Mesenchymal stem cell (in vitro differentiated cells and primary cell): ENCODE measurements around the gene TMEM240.
"Not testable (repeated sequence)": the region's sequence is repeated elsewhere in the genome, so short reads cannot be mapped to it uniquely, and the experiment has no call there.

Experiments
- DNase-seq: peaks from one replicate; pipeline ENCODE4 v3.0.0-alpha.2; 2013
- H2AFZ ChIP-seq: one replicate; pipeline ENCODE4 v1.6.1; 2013; ENCODE audit warnings: low read depth, mild to moderate bottlenecking, control low read depth, inconsistent platforms, low read length, moderate library complexity
- H2AK5ac ChIP-seq: 2 replicates; pipeline ENCODE4 v1.6.1; 2013; ENCODE audit warnings: low read length, moderate library complexity, mild to moderate bottlenecking, inconsistent platforms; ENCODE audit not compliant: severe bottlenecking
- H2BK120ac ChIP-seq: one replicate; pipeline ENCODE4 v1.6.1; 2013; ENCODE audit warnings: low read depth, mild to moderate bottlenecking, inconsistent platforms, low read length, moderate library complexity
- H2BK12ac ChIP-seq, 2 experiments: one replicate each; pipeline ENCODE4 v1.6.1; 2013; ENCODE audit warnings: inconsistent platforms in 2 of 2, low read length in 2 of 2, mild to moderate bottlenecking in 2 of 2, moderate library complexity in 2 of 2, control low read depth in 1 of 2
- H2BK15ac ChIP-seq: one replicate; pipeline ENCODE4 v1.6.1; 2013; ENCODE audit warnings: mild to moderate bottlenecking, low read depth, inconsistent platforms; ENCODE audit not compliant: poor library complexity, severe bottlenecking
- H2BK5ac ChIP-seq: 2 replicates; pipeline ENCODE4 v1.6.1; 2013; ENCODE audit warnings: low read depth, mild to moderate bottlenecking, low read length, control low read depth, inconsistent platforms; ENCODE audit not compliant: poor library complexity, severe bottlenecking
- H3K14ac ChIP-seq, 2 experiments: one replicate each; pipeline ENCODE4 v1.6.1; 2013; ENCODE audit warnings: inconsistent platforms in 2 of 2, low read length in 2 of 2, control low read depth in 1 of 2, mild to moderate bottlenecking in 1 of 2, moderate library complexity in 1 of 2
- H3K18ac ChIP-seq, 2 experiments: one replicate each; pipeline ENCODE4 v1.6.1; 2013; ENCODE audit warnings: inconsistent platforms in 2 of 2, low read length in 2 of 2, control low read depth in 1 of 2, low read depth in 1 of 2, mild to moderate bottlenecking in 1 of 2
- H3K23ac ChIP-seq, 2 experiments: one replicate each; pipeline ENCODE4 v1.6.1; 2013; ENCODE audit warnings: inconsistent platforms in 2 of 2, low read length in 2 of 2, mild to moderate bottlenecking in 2 of 2, moderate library complexity in 2 of 2, control low read depth in 1 of 2
- H3K27ac ChIP-seq: 2 replicates; pipeline ENCODE4 v1.5.1; 2013; ENCODE audit warnings: mild to moderate bottlenecking, moderate library complexity, low read length, control low read depth, inconsistent platforms; ENCODE audit not compliant: poor library complexity, severe bottlenecking
- H3K27me3 ChIP-seq, 2 experiments: 2 replicates each; pipeline versions ENCODE4 v1.6.1 to v1.7.0; 2013; ENCODE audit warnings: low read length in 2 of 2, mild to moderate bottlenecking in 2 of 2, moderate library complexity in 2 of 2, control low read depth in 1 of 2, inconsistent platforms in 1 of 2; ENCODE audit not compliant: control insufficient read depth in 1 of 2, insufficient read depth in 1 of 2
- H3K36me3 ChIP-seq, 2 experiments: 2 replicates each; pipeline versions ENCODE4 v1.6.1 to v1.7.0; 2013; ENCODE audit warnings: low read length in 2 of 2, control low read depth in 1 of 2, inconsistent platforms in 1 of 2, low read depth in 1 of 2, mild to moderate bottlenecking in 1 of 2; ENCODE audit not compliant: insufficient read depth in 2 of 2, control insufficient read depth in 1 of 2
- H3K4ac ChIP-seq, 2 experiments: one replicate each; pipeline ENCODE4 v1.6.1; 2013; ENCODE audit warnings: inconsistent platforms in 2 of 2, low read length in 2 of 2, mild to moderate bottlenecking in 2 of 2, moderate library complexity in 2 of 2, control low read depth in 1 of 2, low read depth in 1 of 2
- H3K4me1 ChIP-seq: 2 replicates; pipeline ENCODE4 v1.6.1; 2013; ENCODE audit warnings: low read depth, low read length, control low read depth; ENCODE audit not compliant: control insufficient read depth, insufficient read depth
- H3K4me2 ChIP-seq: 2 replicates; pipeline ENCODE4 v1.6.1; 2013; ENCODE audit warnings: low read length, mild to moderate bottlenecking, inconsistent platforms; ENCODE audit not compliant: poor library complexity, severe bottlenecking
- H3K4me3 ChIP-seq, 2 experiments: 2 replicates each; pipeline versions ENCODE4 v1.5.1 to v1.7.0; 2013; ENCODE audit warnings: low read length in 2 of 2, mild to moderate bottlenecking in 2 of 2, control low read depth in 1 of 2, low read depth in 1 of 2; ENCODE audit not compliant: insufficient read depth in 1 of 2
- H3K79me1 ChIP-seq: replicated peaks from 2 replicates; pipeline ENCODE4 v1.6.1; 2013; ENCODE audit warnings: mild to moderate bottlenecking, control low read depth, low read length, inconsistent platforms; ENCODE audit not compliant: poor library complexity, severe bottlenecking
- H3K9ac ChIP-seq: 2 replicates; pipeline ENCODE4 v1.7.0; 2013; ENCODE audit warnings: mild to moderate bottlenecking, low read length, moderate library complexity
- H3K9me3 ChIP-seq: 2 replicates; pipeline ENCODE4 v1.7.0; 2013; ENCODE audit warnings: mild to moderate bottlenecking, low read length; ENCODE audit not compliant: control insufficient read depth
- H4K8ac ChIP-seq: one replicate; pipeline ENCODE4 v1.6.1; 2013; ENCODE audit warnings: inconsistent platforms, mild to moderate bottlenecking, low read length, moderate library complexity
- H4K91ac ChIP-seq: one replicate; pipeline ENCODE4 v1.6.1; 2013; ENCODE audit warnings: mild to moderate bottlenecking, low read length, inconsistent platforms
- WGBS: methylation state at CpG from one replicate; pipeline ENCODE4 v1.1.7; 2013; ENCODE audit warnings: mixed read lengths; 5-methylcytosine and 5-hydroxymethylcytosine counted together

The TMEM240 gene

DNA sequence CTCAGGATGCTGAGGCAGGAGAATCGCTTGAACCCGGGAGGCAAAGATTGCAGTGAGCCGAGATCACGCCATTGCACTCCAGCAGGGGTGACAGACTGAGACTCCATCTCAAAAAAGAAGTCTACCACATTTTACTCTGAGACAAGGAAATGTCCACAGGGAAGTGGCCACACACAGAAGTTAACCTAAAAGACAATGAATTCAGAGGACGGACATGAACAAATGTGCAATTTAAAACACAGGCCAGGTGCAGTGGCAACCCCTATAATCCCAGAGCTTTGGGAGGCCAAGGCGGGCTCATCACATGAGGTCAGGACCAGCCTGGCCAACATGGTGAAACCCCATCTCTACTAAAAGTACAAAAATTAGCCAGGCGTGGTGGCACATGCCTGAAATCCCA is 17.3 kb upstream of the TMEM240 start:
- H4K91ac ChIP-seq, DNase-seq, H2BK120ac ChIP-seq, H3K27ac ChIP-seq, H3K14ac ChIP-seq, H4K8ac ChIP-seq, H3K9me3 ChIP-seq, H2BK5ac ChIP-seq, H2BK12ac ChIP-seq, H2BK15ac ChIP-seq, H2AFZ ChIP-seq, H3K23ac ChIP-seq, H3K27me3 ChIP-seq, H3K4me2 ChIP-seq, H3K9ac ChIP-seq, H3K18ac ChIP-seq, H3K4ac ChIP-seq, H3K4me3 ChIP-seq, H2AK5ac ChIP-seq: not testable (repeated sequence)
- peaks cover 41% of the 10 kb centered on the region for H3K79me1 ChIP-seq
- peaks cover 17% of the 10 kb centered on the region for H3K4me1 ChIP-seq
- peaks cover 48 to 60% of the 10 kb centered on the region in 2 experiments for H3K36me3 ChIP-seq
- WGBS, result 100% methylated on average over 7 of the region's 7 CpGs

DNA sequence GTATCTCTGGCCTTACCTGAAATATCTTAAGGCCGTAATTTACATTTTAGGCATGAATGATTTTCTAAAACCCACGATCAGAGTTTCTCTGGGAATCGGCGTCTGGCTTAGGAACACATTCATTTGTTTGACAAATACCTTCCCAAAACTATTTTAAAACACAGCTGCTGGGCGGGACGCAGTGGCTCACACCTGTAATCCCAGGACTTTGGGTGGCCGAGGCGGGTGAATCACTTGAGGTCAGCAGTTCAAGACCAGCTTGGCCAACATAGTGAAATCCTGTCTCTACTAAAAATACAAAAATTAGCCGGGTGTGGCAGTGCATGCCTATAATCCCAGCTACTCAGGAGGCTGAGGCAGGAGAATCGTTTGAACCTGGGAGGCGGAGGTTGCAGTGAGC is 16.5 kb upstream of the TMEM240 start:
- 97% methylated on average over 10 of the region's 11 CpGs for WGBS
- not testable (repeated sequence) for H3K4me2 ChIP-seq, H3K9me3 ChIP-seq, H2AFZ ChIP-seq, H2BK120ac ChIP-seq, H2AK5ac ChIP-seq, DNase-seq, H3K18ac ChIP-seq, H3K9ac ChIP-seq, H2BK5ac ChIP-seq, H3K23ac ChIP-seq, H3K4me3 ChIP-seq, H2BK12ac ChIP-seq, H4K91ac ChIP-seq, H3K14ac ChIP-seq, H3K4ac ChIP-seq, H2BK15ac ChIP-seq, H4K8ac ChIP-seq, H3K27ac ChIP-seq, H3K27me3 ChIP-seq
- Histone ChIP-seq H3K4me1 (peaks cover 22% of the 10 kb centered on the region), H3K36me3 (peaks cover 41 to 57% of the 10 kb centered on the region in 2 experiments), H3K79me1 (peaks cover 41% of the 10 kb centered on the region)

DNA sequence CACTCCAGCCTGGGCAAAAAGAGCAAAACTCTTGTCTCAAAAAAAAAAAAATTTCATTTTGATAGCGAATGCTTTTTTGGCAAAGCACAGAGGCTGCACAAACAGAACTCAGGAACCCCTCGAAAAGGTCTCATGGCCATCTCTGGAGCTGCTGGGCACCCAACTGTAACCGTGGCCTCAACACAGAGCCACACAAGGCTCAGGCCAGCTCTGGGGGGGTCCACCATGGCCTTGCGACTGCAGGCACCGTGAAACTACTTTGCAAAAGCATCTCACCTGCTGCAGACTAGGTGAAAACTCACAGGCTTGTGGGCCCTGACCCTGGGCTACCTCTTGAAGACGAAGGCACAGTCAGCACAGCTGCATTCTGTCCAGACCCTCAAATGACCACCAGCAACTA is 16.1 kb upstream of the TMEM240 start:
- no peak overlapping the region for H3K27ac ChIP-seq
- no peak overlapping the region for H2AFZ ChIP-seq
- H3K36me3 ChIP-seq, result peaks cover 36 to 57% of the 10 kb centered on the region in 2 experiments
- H3K4me3 ChIP-seq, result no peak overlapping the region
- H3K4me1 ChIP-seq, result peaks cover 26% of the 10 kb centered on the region
- H3K79me1 ChIP-seq, result peaks cover 41% of the 10 kb centered on the region
- over 99% methylated on average over 6 of the region's 6 CpGs for WGBS
- H2BK120ac ChIP-seq, result no peak overlapping the region
- H3K4me2 ChIP-seq, result no peak overlapping the region
- H3K18ac ChIP-seq, result no peak overlapping the region
- no peak overlapping the region for H4K91ac ChIP-seq
- H2BK5ac ChIP-seq, result no peak overlapping the region
- H3K14ac ChIP-seq, result no peak overlapping the region
- no peak overlapping the region for H3K9ac ChIP-seq
- H3K9me3 ChIP-seq, result no peaks in the 10 kb centered on the region
- no peak for DNase-seq
- H3K23ac ChIP-seq, result no peak overlapping the region
- H2BK12ac ChIP-seq, result no peak overlapping the region
- H2BK15ac ChIP-seq, result no peak overlapping the region
- no peaks in the 10 kb centered on the region for H3K27me3 ChIP-seq
- H4K8ac ChIP-seq, result no peak overlapping the region
- H2AK5ac ChIP-seq, result no peak overlapping the region
- no peak overlapping the region for H3K4ac ChIP-seq

DNA sequence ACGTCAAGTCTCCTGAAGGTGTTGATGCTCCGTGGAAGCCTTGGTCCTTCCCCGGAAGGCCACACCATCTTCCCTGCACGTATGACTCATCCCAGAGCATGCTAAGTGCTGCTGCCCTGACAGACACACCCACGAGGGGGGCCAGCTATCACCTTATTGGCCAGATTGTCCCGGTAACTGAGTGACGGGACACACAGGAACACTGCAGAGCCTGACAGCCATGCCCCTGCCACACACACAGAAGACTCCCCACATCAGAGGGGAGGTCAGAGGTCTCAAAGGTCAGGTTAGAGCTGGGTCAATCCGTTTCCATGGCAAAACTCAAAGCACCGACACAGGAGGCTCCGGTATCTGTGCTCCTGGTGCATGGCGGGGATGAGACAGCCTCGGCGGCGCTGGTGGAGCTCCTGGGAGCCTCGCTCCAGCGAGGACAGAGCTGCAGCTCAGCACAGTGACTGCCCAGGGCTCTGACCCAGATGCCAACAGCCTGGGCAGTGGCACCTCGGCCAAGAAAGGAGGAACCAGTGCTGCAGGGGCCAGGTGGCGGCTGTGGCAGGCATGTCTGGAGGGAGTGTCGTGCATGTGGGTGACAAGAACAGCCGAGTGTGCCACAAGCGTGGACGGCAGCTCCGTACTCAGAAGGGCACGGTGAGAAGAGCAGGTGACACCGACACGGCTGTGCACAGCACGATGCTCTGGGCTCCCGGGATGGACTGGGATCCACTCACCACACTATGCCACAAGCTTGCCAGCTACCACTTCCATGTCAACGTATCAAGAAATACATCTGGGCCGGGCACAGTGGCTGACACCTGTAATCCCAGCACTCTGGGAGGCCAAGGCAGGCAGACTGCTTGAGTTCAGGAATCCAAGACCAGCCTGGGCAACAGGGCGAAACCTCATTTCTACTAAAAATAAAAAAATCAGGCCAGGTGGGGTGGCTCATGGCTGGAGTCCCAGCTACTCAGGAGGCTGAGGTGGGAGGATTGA is 14.8 kb upstream of the TMEM240 start:
- Histone ChIP-seq H3K9me3 (no peaks in the 10 kb centered on the region), H2BK5ac (no peak overlapping the region), H2BK15ac (no peak overlapping the region), H4K8ac (peak overlapping the region; percentile 48), H3K36me3 (peaks cover 25 to 55% of the 10 kb centered on the region in 2 experiments), H3K23ac (no peak overlapping the region), H3K9ac (peak overlapping the region; percentile 20), H3K4ac (peak overlapping the region in 1 of 2 experiments; percentile 10), H2AK5ac (no peak overlapping the region), H2BK120ac (no peak overlapping the region), H3K27me3 (no peaks in the 10 kb centered on the region), H3K79me1 (peaks cover 41% of the 10 kb centered on the region), H3K27ac (no peak overlapping the region), H3K18ac (no peak overlapping the region), H2BK12ac (no peak overlapping the region), H3K4me3 (no peak overlapping the region), H3K14ac (no peak overlapping the region), H4K91ac (peak overlapping the region; percentile 6), H3K4me1 (peaks cover 37% of the 10 kb centered on the region), H2AFZ (no peak overlapping the region), H3K4me2 (no peak overlapping the region)
- 71% methylated on average over 31 of the region's 31 CpGs for WGBS
- peak; percentile 90 for DNase-seq
